Hepatocyte (in vitro differentiated cells): Measurements from ENCODE around the gene ZBTB7C. TPM values are rescaled to one million over a fixed set of nuclear protein-coding genes. Genes with fewer than 3 reads are reported as not detected.
A peak's percentile ranks its signal among the peaks of the same experiment; 100 is the strongest.

Source experiments
- DNase-seq: peaks from one replicate; pipeline ENCODE4 v3.0.0-alpha.2; 2016; ENCODE audit warnings: low spot score
- H2AFZ ChIP-seq: fragments of 200-600 bp; sonication (generic); 2 replicates; pipeline ENCODE4 v1.6.0; 2016; ENCODE audit warnings: antibody characterized with exemption, mild to moderate bottlenecking
- H3K27ac ChIP-seq: fragments of 200-600 bp; sonication (generic); 2 replicates; pipeline ENCODE4 v1.5.1; 2016; ENCODE audit warnings: mild to moderate bottlenecking
- H3K27me3 ChIP-seq: fragments of 200-600 bp; sonication (generic); 2 replicates; pipeline ENCODE4 v1.6.1; 2016
- H3K36me3 ChIP-seq: fragments of 200-600 bp; sonication (generic); replicated peaks from 2 replicates; pipeline ENCODE4 v1.5.1; 2016; ENCODE audit warnings: low read depth; ENCODE audit not compliant: insufficient read depth
- H3K4me1 ChIP-seq: fragments of 200-600 bp; sonication (generic); 2 replicates; pipeline ENCODE4 v1.5.1; 2016; ENCODE audit warnings: mild to moderate bottlenecking, moderate library complexity; ENCODE audit not compliant: insufficient read depth
- H3K4me2 ChIP-seq: fragments of 200-600 bp; sonication (generic); 2 replicates; pipeline ENCODE4 v1.6.0; 2016
- H3K4me3 ChIP-seq: fragments of 200-600 bp; sonication (generic); 2 replicates; pipeline ENCODE4 v1.5.1; 2016; ENCODE audit warnings: mild to moderate bottlenecking
- H3K79me2 ChIP-seq: fragments of 200-600 bp; sonication (generic); 2 replicates; pipeline ENCODE4 v1.6.0; 2017; ENCODE audit warnings: mild to moderate bottlenecking
- H3K9me2 ChIP-seq: fragments of 200-600 bp; sonication (generic); replicated peaks from 2 replicates; pipeline ENCODE4 v1.6.0; 2017; ENCODE audit warnings: mild to moderate bottlenecking; ENCODE audit not compliant: insufficient read depth
- H3K9me3 ChIP-seq: fragments of 200-600 bp; sonication (generic); 2 replicates; pipeline ENCODE4 v1.5.1; 2016; ENCODE audit warnings: low read depth, mild to moderate bottlenecking
- H4K20me1 ChIP-seq: fragments of 200-600 bp; sonication (generic); 2 replicates; pipeline ENCODE4 v1.6.0; 2016; ENCODE audit warnings: mild to moderate bottlenecking; ENCODE audit not compliant: insufficient read depth, poor library complexity, severe bottlenecking
- EZH2 ChIP-seq: fragments of 200-600 bp; sonication (generic); IDR thresholded peaks from 2 replicates; pipeline ENCODE4 v1.6.1; 2016; ENCODE audit warnings: antibody characterized with exemption, mild to moderate bottlenecking, borderline replicate concordance
- EZH2phosphoT487 ChIP-seq: fragments of 200-600 bp; sonication (generic); IDR thresholded peaks from one replicate; pipeline ENCODE4 v1.6.1; 2018; ENCODE audit warnings: antibody characterized with exemption, mild to moderate bottlenecking, low read depth, moderate library complexity; ENCODE audit not compliant: unreplicated experiment, severe bottlenecking
- WGBS: methylation state at CpG from one replicate; pipeline ENCODE4 v1.1.6; 2016; ENCODE audit warnings: low lambda C conversion rate; ENCODE audit errors: missing lambda C conversion rate; 5-methylcytosine and 5-hydroxymethylcytosine counted together
- polyA plus RNA-seq: library from polyadenylated mRNA; unstranded; fragments of >200 nt; fragmentation: Nextera tagmentation; extraction: Ambion mirVana; gene quantifications from 2 replicates; pipeline ENCODE4 v1.2.1, GENCODE V29; 2016
- total RNA-seq: library from RNA; depleted of rRNA; stranded (reverse); fragments of >200 nt; gene quantifications from 2 replicates; pipeline ENCODE4 v1.2.3, GENCODE V29; 2014
- TF ChIP-seq, protein P1 (sequence below): fragments of 200-600 bp; sonication (generic); IDR thresholded peaks from 2 replicates; pipeline ENCODE4 v1.5.1; 2016; ENCODE audit warnings: antibody characterized with exemption, mild to moderate bottlenecking; ENCODE audit not compliant: poor library complexity

Gene ZBTB7C
- total and polyA plus RNA-seq, 2 experiments from 2014 or later, result 0.70 to 1.0 TPM

DNA sequence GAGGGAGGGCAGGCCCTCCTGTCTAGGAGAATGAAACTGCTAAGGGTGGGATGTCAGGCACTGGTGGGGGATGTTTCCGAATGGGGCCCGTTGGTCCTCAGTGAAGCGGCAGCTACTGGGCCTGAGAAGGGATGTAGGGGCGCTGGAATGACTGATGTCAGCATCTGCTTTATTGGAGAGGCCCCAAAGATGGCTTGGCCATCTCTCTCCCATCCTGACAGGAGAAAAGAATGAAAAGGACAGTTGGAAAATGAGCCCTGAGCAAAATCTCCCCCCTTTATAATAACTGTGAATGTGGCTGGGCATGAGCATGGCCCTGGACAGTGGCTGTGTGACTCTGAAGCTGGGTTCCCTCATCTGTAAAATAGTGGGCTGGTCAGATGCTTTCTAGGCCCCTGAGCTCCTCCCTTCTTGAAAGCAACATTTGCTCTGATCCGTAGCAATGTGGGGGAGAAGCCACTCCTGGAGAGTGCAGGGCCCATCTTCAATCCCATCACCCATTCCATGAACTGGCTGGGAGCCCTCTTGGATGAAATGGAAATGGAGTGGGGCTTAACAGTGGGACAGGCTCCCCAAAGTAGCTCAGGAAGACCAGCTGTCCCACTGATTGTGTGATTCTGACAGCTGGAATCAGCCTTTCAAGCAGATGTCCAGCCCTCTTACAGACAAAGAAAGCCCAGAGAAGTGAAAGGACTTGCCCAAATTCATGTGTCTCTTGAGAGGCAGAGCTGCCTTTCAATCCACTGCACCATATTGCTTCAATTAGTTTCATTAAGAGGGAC, 246.0 kb downstream of the ZBTB7C start:
- Histone ChIP-seq H2AFZ (no peak overlapping the region), H3K36me3 (no peaks in the 10 kb centered on the region), H3K9me3 (no peaks in the 10 kb centered on the region), H3K27ac (no peak overlapping the region), H3K27me3 (no peaks in the 10 kb centered on the region), H3K9me2 (no peaks in the 10 kb centered on the region), H3K4me3 (no peak overlapping the region), H3K4me2 (no peak overlapping the region), H4K20me1 (no peaks in the 10 kb centered on the region), H3K79me2 (no peaks in the 10 kb centered on the region), H3K4me1 (peaks cover 46% of the 10 kb centered on the region)
- TF ChIP-seq EZH2, result no peak
- TF ChIP-seq EZH2phosphoT487, result no peak
- TF ChIP-seq, protein P1, sequence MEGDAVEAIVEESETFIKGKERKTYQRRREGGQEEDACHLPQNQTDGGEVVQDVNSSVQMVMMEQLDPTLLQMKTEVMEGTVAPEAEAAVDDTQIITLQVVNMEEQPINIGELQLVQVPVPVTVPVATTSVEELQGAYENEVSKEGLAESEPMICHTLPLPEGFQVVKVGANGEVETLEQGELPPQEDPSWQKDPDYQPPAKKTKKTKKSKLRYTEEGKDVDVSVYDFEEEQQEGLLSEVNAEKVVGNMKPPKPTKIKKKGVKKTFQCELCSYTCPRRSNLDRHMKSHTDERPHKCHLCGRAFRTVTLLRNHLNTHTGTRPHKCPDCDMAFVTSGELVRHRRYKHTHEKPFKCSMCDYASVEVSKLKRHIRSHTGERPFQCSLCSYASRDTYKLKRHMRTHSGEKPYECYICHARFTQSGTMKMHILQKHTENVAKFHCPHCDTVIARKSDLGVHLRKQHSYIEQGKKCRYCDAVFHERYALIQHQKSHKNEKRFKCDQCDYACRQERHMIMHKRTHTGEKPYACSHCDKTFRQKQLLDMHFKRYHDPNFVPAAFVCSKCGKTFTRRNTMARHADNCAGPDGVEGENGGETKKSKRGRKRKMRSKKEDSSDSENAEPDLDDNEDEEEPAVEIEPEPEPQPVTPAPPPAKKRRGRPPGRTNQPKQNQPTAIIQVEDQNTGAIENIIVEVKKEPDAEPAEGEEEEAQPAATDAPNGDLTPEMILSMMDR, result no peak
- DNase-seq, result no peak
- WGBS, result 93% methylated on average over 5 of the region's 5 CpGs

DNA sequence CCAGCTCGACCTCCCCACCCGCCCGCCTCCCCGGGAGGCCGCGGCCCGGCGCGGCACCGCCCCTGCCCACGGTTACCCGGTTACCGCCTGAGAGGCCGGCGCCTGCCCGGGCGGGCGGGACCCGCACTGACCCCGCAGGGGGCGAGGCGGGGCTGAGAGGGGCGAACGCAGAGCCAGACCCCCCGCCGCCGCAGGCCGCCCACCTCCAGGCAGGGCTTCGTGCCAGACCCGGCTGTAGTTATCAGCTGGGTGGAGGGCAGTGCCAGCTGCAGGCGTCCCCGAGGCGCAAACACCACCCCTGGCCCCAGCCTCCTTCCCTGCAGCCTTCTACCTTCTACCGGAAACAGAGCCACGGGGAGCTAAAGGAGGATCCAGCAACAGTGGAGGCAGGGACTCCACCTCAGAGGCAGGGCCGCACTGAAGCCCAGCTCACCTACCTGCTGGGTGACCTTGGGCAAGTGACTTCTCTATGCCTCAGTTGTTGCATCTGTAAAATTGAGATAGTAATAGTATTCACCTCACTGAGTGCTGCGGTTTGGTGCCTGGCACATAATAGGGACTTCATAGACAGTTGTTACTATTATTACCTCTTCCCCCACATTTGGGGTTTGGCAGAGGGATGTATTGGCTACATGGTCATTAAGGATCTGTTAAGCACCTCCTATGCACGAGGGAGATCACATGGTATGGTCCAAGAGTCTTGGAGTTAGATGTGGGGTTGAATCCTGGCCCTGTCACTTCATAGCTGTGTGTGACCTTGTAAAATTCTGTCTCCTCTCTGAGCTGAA, 247.1 kb downstream of the ZBTB7C start:
- no peak for TF ChIP-seq EZH2

DNA sequence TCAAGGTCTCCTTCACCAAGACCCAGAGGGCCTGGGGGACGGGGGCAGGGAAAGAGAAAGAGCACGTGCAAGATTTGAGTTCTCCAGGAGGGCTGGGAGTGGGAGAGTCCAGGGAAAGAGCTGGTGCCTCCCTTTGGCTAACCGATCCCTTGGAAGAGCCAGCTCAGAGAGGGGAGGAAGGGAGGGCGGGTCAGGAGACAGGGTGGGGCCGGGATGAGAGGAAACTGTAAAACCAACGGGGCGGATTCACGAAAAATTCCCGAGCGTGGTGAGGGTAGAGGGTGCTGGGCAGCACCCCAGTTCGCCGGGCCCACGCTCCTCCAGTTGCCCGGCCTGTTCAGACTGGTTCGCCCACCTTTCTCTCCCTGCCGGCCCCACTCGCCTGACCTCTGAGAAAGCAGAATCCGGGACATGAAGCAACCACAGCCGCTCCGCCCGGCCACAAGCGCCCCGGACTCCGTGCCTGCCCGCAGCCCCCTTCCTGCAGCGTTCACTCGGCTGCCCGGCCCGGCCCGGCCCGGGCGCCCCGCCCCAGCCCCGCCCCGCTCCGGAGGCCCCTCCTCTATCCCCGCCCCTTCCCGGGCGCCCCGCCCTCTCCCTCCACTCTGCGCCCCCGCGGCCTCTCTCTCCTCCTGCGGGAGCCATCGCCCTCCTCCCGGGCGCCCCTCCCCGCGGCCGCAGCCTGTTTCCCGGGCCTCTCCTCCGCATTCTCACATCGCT, 247.8 kb downstream of the ZBTB7C start:
- Histone ChIP-seq H3K27ac (peak overlapping the region; percentile 91), H3K36me3 (no peaks in the 10 kb centered on the region), H3K4me2 (peak overlapping the region; percentile 83), H3K4me3 (peak overlapping the region; percentile 41), H3K9me2 (no peaks in the 10 kb centered on the region), H2AFZ (peak overlapping the region; percentile 91), H3K79me2 (no peaks in the 10 kb centered on the region), H3K9me3 (no peaks in the 10 kb centered on the region), H3K4me1 (peaks cover 33% of the 10 kb centered on the region), H3K27me3 (no peaks in the 10 kb centered on the region), H4K20me1 (no peaks in the 10 kb centered on the region)
- WGBS, result 0% methylated on average over 6 of the region's 53 CpGs
- peak; percentile 94 for DNase-seq
- TF ChIP-seq EZH2 (no peak), EZH2phosphoT487 (no peak)
- TF ChIP-seq, protein P1, result no peak

More for the DNA sequence above, 247.1 kb downstream of the ZBTB7C start:
- H3K36me3 ChIP-seq, result no peaks in the 10 kb centered on the region
- peaks cover 37% of the 10 kb centered on the region for H3K4me1 ChIP-seq
- H3K9me3 ChIP-seq, result no peaks in the 10 kb centered on the region
- 10% methylated on average over 25 of the region's 38 CpGs for WGBS
- DNase-seq, result no peak
- no peaks in the 10 kb centered on the region for H3K79me2 ChIP-seq
- H3K4me3 ChIP-seq, result peak overlapping the region; percentile 41
- no peaks in the 10 kb centered on the region for H3K27me3 ChIP-seq
- peak overlapping the region; percentile 91 for H2AFZ ChIP-seq
- H3K9me2 ChIP-seq, result no peaks in the 10 kb centered on the region
- H3K4me2 ChIP-seq, result peak overlapping the region; percentile 83
- H3K27ac ChIP-seq, result peak overlapping the region; percentile 91
- H4K20me1 ChIP-seq, result no peaks in the 10 kb centered on the region
